Loucy (cell line): ENCODE data around the gene PRPF40B.

Source experiments
- H2AFZ ChIP-seq: fragments of 200-600 bp; sonication (generic); 2 replicates; pipeline ENCODE4 v1.6.0; 2016; ENCODE audit warnings: antibody characterized with exemption, mild to moderate bottlenecking, low read length, moderate library complexity
- H3F3A ChIP-seq: fragments of 200-600 bp; 2 replicates; pipeline ENCODE4 v1.6.0; 2016; ENCODE audit warnings: antibody characterized with exemption, low read depth, mild to moderate bottlenecking
- H3K27me3 ChIP-seq: fragments of 200-600 bp; sonication (generic); 2 replicates; pipeline ENCODE4 v1.6.1; 2014; ENCODE audit warnings: low read length, mild to moderate bottlenecking; ENCODE audit not compliant: insufficient read depth, poor library complexity, severe bottlenecking
- H3K36me3 ChIP-seq: fragments of 200-600 bp; sonication (generic); 2 replicates; pipeline ENCODE4 v1.6.1; 2016; ENCODE audit warnings: low read length; ENCODE audit not compliant: insufficient read depth
- H3K4me1 ChIP-seq: fragments of 200-600 bp; sonication (generic); 2 replicates; pipeline ENCODE4 v1.5.1; 2014; ENCODE audit warnings: low read length, mild to moderate bottlenecking; ENCODE audit not compliant: insufficient read depth, poor library complexity, severe bottlenecking
- H3K4me2 ChIP-seq: fragments of 200-600 bp; sonication (generic); 2 replicates; pipeline ENCODE4 v1.6.0; 2014; ENCODE audit warnings: antibody characterized with exemption, low read length, low read depth, mild to moderate bottlenecking; ENCODE audit not compliant: poor library complexity, severe bottlenecking
- H3K4me3 ChIP-seq: fragments of 200-600 bp; sonication (generic); 2 replicates; pipeline ENCODE4 v1.5.1; 2014; ENCODE audit warnings: low read length, mild to moderate bottlenecking, mixed read lengths; ENCODE audit not compliant: poor library complexity, severe bottlenecking
- H3K79me2 ChIP-seq: fragments of 200-600 bp; sonication (generic); 2 replicates; pipeline ENCODE4 v1.6.1; 2014; ENCODE audit warnings: low read length; ENCODE audit not compliant: insufficient read depth
- H3K9ac ChIP-seq: fragments of 200-600 bp; sonication (generic); 2 replicates; pipeline ENCODE4 v1.6.0; 2014; ENCODE audit warnings: mild to moderate bottlenecking, low read depth, low read length, moderate library complexity; ENCODE audit not compliant: poor library complexity, severe bottlenecking
- H3K9me2 ChIP-seq: fragments of 200-600 bp; sonication (generic); replicated peaks from 2 replicates; pipeline ENCODE4 v1.6.1; 2016; ENCODE audit warnings: low read depth, low read length, mixed read lengths
- H3K9me3 ChIP-seq: fragments of 200-600 bp; sonication (generic); 2 replicates; pipeline ENCODE4 v1.6.1; 2014; ENCODE audit warnings: mild to moderate bottlenecking, antibody characterized with exemption, low read length, low read depth; ENCODE audit not compliant: insufficient read depth
- H4K20me1 ChIP-seq: fragments of 200-600 bp; sonication (generic); 2 replicates; pipeline ENCODE4 v1.6.0; 2014; ENCODE audit warnings: antibody characterized with exemption, low read length, mild to moderate bottlenecking; ENCODE audit not compliant: insufficient read depth, poor library complexity, severe bottlenecking
- CTCF ChIP-seq: fragments of 200-600 bp; sonication (generic); conservative IDR thresholded peaks from 2 replicates; pipeline ENCODE4 v1.5.1; 2014; ENCODE audit warnings: mild to moderate bottlenecking, antibody characterized with exemption, low read length
- EZH2phosphoT487 ChIP-seq: fragments of 200-600 bp; IDR thresholded peaks from 2 replicates; pipeline ENCODE4 v1.6.1; 2018; ENCODE audit warnings: antibody characterized with exemption, mild to moderate bottlenecking, moderate library complexity, borderline replicate concordance

PRPF40B gene

GRCh38 chr12:49642370-49642802 lies 19.0 kb downstream of the PRPF40B start:
- Histone ChIP-seq H3K9me2 (no peaks in the 10 kb centered on the region), H3K9ac (no peak overlapping the region), H3K4me3 (no peak overlapping the region), H3K4me1 (peaks cover 22% of the 10 kb centered on the region), H3K79me2 (no peaks in the 10 kb centered on the region), H3K4me2 (no peak overlapping the region), H3K27me3 (no peaks in the 10 kb centered on the region), H2AFZ (no peak overlapping the region), H4K20me1 (no peaks in the 10 kb centered on the region), H3K9me3 (no peaks in the 10 kb centered on the region), H3F3A (no peaks in the 10 kb centered on the region), H3K36me3 (peaks cover 21% of the 10 kb centered on the region; the same call in 1 of the 2 replicates)
- no peak for TF ChIP-seq EZH2phosphoT487
- TF ChIP-seq CTCF: no peak

DNA sequence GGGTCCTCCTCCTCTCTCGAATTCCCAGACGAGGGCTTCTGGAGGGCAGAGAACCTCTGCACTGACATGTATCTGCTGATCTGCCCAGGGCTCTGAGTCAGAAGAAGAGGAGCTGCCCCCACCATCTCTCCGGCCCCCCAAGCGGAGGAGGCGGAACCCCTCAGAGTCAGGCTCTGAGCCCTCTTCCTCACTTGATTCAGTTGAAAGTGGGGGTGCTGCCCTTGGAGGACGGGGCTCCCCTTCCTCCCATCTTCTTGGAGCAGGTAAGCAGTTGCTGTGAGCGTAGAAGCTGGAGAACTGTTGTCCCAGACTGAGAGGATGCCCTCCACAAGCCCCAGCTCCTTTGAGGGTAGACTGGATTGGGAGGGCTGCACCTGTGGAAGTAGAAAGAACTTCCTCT lies 19.8 kb downstream of the PRPF40B start:
- TF ChIP-seq EZH2phosphoT487 (no peak), CTCF (no peak)
- Histone ChIP-seq H3F3A (no peaks in the 10 kb centered on the region), H3K4me1 (peaks cover 27% of the 10 kb centered on the region), H3K27me3 (no peaks in the 10 kb centered on the region), H3K9ac (no peak overlapping the region), H4K20me1 (no peaks in the 10 kb centered on the region), H2AFZ (no peak overlapping the region), H3K4me2 (no peak overlapping the region), H3K9me3 (no peaks in the 10 kb centered on the region), H3K36me3 (peaks cover 21% of the 10 kb centered on the region; the same call in 1 of the 2 replicates), H3K79me2 (no peaks in the 10 kb centered on the region), H3K4me3 (no peak overlapping the region), H3K9me2 (no peaks in the 10 kb centered on the region)

DNA sequence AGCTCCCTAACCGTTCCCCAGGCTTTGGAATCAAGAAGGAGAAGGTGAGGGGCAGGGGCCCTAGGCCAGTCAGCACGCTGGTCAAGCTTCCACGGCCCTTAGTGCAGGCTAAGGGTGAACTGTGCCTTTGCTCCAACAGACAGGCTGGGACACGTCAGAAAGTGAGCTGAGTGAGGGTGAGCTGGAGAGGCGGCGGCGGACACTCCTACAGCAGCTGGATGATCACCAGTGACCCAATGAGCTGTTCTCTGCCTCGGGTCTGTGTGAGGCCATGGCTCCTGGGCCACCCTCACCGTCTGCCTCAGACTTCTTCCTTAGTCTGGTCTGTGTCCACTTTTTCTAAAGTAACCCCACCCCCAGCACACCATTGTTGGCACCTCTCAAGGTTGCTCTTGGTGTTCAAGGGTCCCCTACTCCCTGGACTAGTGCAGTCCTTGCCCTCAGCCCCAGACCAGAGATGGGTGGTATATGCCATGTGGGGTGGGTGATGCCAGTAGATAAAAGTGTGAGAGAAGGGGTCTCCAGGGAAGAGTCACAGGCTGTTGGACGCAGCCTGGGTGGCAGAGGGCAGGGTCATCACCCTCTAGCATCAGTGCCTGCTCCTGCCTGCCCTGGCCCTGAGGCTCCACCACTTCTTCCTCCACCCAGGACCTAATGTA lies 20.7 kb downstream of the PRPF40B start:
- Histone ChIP-seq H2AFZ (no peak overlapping the region), H3K9ac (no peak overlapping the region)
- TF ChIP-seq CTCF: no peak
- TF ChIP-seq EZH2phosphoT487: no peak

More for the DNA sequence above, 20.7 kb downstream of the PRPF40B start:
- H3K9me3 ChIP-seq: no peaks in the 10 kb centered on the region
- H3K36me3 ChIP-seq: peaks cover 27% of the 10 kb centered on the region; the same call in 1 of the 2 replicates
- H3K79me2 ChIP-seq: no peaks in the 10 kb centered on the region
- H3K9me2 ChIP-seq: no peaks in the 10 kb centered on the region
- H3K4me3 ChIP-seq: no peak overlapping the region
- H3F3A ChIP-seq: no peaks in the 10 kb centered on the region
- H4K20me1 ChIP-seq: no peaks in the 10 kb centered on the region
- no peaks in the 10 kb centered on the region for H3K27me3 ChIP-seq
- H3K4me2 ChIP-seq: no peak overlapping the region
- H3K4me1 ChIP-seq: peaks cover 27% of the 10 kb centered on the region
